PC-9 (cell line): ENCODE data around the gene ELF2.

Experiments
- EZH2 ChIP-seq: fragments of 200-600 bp; sonication (generic); IDR thresholded peaks from 2 replicates; pipeline ENCODE4 v1.8.0; 2017; ENCODE audit warnings: antibody characterized with exemption, low read depth
- TF ChIP-seq, protein P1 (sequence below): fragments of 200-600 bp; sonication (generic); conservative IDR thresholded peaks from 2 replicates; pipeline ENCODE4 v1.6.1; 2017; ENCODE audit warnings: mixed run types, antibody characterized with exemption, mild to moderate bottlenecking, moderate library complexity

DNA sequence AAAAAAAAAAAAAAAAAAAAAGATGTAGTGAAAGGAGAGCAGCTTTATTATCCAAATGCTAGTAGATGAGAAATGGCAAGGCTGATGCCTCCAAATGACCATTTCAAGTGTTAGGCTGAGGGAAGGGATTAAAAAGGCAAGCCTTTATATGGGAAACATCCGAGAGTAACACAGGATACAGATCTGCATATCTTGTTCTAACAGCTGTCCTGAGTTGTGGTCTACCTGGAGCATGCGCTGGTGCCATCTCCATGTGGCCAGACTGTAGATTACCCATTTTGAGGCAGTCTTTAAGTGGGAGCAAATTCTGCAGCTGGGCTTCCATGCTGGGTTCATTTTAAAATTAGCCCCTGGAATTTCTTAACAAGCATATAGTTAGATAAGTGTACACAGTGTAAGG is 26.0 kb upstream of the ELF2 start:
- TF ChIP-seq, protein P1, sequence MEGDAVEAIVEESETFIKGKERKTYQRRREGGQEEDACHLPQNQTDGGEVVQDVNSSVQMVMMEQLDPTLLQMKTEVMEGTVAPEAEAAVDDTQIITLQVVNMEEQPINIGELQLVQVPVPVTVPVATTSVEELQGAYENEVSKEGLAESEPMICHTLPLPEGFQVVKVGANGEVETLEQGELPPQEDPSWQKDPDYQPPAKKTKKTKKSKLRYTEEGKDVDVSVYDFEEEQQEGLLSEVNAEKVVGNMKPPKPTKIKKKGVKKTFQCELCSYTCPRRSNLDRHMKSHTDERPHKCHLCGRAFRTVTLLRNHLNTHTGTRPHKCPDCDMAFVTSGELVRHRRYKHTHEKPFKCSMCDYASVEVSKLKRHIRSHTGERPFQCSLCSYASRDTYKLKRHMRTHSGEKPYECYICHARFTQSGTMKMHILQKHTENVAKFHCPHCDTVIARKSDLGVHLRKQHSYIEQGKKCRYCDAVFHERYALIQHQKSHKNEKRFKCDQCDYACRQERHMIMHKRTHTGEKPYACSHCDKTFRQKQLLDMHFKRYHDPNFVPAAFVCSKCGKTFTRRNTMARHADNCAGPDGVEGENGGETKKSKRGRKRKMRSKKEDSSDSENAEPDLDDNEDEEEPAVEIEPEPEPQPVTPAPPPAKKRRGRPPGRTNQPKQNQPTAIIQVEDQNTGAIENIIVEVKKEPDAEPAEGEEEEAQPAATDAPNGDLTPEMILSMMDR = no peak
- no peak for TF ChIP-seq EZH2
